IMR-90 (cell line): ENCODE data around the gene EGR2. TPM values are rescaled to one million over a fixed set of nuclear protein-coding genes. Genes with fewer than 3 reads are reported as not detected.
A peak's percentile ranks its signal among the peaks of the same experiment; 100 is the strongest.

Experiments
- ATAC-seq: fragments of 200-7000 bp; cut with Tn5 transposase; 2 replicates; pipeline ENCODE4 v1.9.1; 2020; ENCODE audit warnings: low read depth, mild to moderate bottlenecking, moderate library complexity
- BruUV-seq: library from RNA; stranded (reverse); fragments of 400-500 nt; replicated peaks from 2 replicates; lab custom pipeline; 2021; lab: Mats Ljungman, UMichigan
- CTCF ChIA-PET: fragments of 300-600 bp; formaldehyde crosslinking; extraction: SDS; loops from one replicate; lab custom pipeline; 2021; ENCODE audit warnings: antibody characterized with exemption; lab: Yijun Ruan, JAX
- POLR2A ChIA-PET: fragments of 300-600 bp; sonication (Branson Sonifier 250); formaldehyde crosslinking; loops from one replicate; lab custom pipeline; 2022; ENCODE audit warnings: antibody characterized with exemption; ENCODE audit not compliant: unreplicated experiment; lab: Charles Lee
- DNase-seq: peaks from one replicate; pipeline ENCODE4 v3.0.0; 2013
- H2AFZ ChIP-seq: replicated peaks from 2 replicates; pipeline ENCODE3; 2013; ENCODE audit warnings: low read length, mild to moderate bottlenecking; ENCODE audit not compliant: poor library complexity
- H2AK5ac ChIP-seq: 2 replicates; pipeline ENCODE4 v1.6.1; 2013; ENCODE audit warnings: low read depth, low read length, inconsistent platforms
- H2AK9ac ChIP-seq: replicated peaks from 2 replicates; pipeline ENCODE3; 2013; ENCODE audit warnings: mild to moderate bottlenecking, low read depth, low read length, moderate library complexity; ENCODE audit not compliant: poor library complexity
- H2BK120ac ChIP-seq: 2 replicates; pipeline ENCODE4 v1.6.1; 2013; ENCODE audit warnings: low read depth, low read length, inconsistent platforms
- H2BK15ac ChIP-seq: 3 replicates; pipeline ENCODE4 v1.6.1; 2013; ENCODE audit warnings: low read depth, low read length, inconsistent platforms
- H2BK20ac ChIP-seq: 2 replicates; pipeline ENCODE4 v1.6.1; 2013; ENCODE audit warnings: low read depth, mild to moderate bottlenecking, inconsistent platforms, low read length, moderate library complexity
- H2BK5ac ChIP-seq: 2 replicates; pipeline ENCODE4 v1.6.1; 2013; ENCODE audit warnings: mild to moderate bottlenecking, low read depth, low read length, inconsistent platforms; ENCODE audit not compliant: poor library complexity, severe bottlenecking
- H3K14ac ChIP-seq: replicated peaks from 2 replicates; pipeline ENCODE4 v1.6.1; 2013; ENCODE audit warnings: low read depth, low read length, inconsistent platforms
- H3K18ac ChIP-seq: 2 replicates; pipeline ENCODE4 v1.6.1; 2013; ENCODE audit warnings: low read depth, low read length, control low read depth
- H3K23ac ChIP-seq: 2 replicates; pipeline ENCODE4 v1.6.1; 2013; ENCODE audit warnings: low read depth, low read length, inconsistent platforms
- H3K27ac ChIP-seq: 2 replicates; pipeline ENCODE4 v1.5.1; 2013; ENCODE audit warnings: mild to moderate bottlenecking, control low read depth, low read length; ENCODE audit not compliant: insufficient read depth
- H3K27me3 ChIP-seq: 2 replicates; pipeline ENCODE4 v1.6.1; 2013; ENCODE audit warnings: low read length; ENCODE audit not compliant: control insufficient read depth, insufficient read depth
- H3K36me3 ChIP-seq: 2 replicates; pipeline ENCODE4 v1.6.1; 2013; ENCODE audit warnings: low read length, mixed read lengths; ENCODE audit not compliant: control insufficient read depth, insufficient read depth
- H3K4ac ChIP-seq: 2 replicates; pipeline ENCODE4 v1.6.1; 2013; ENCODE audit warnings: low read depth, low read length, inconsistent platforms
- H3K4me1 ChIP-seq: 2 replicates; pipeline ENCODE4 v1.6.1; 2013; ENCODE audit warnings: low read length, mixed read lengths; ENCODE audit not compliant: control insufficient read depth, insufficient read depth
- H3K4me2 ChIP-seq: 2 replicates; pipeline ENCODE4 v1.6.1; 2013; ENCODE audit warnings: low read depth, mild to moderate bottlenecking, control low read depth, low read length, moderate library complexity
- H3K4me3 ChIP-seq: 2 replicates; pipeline ENCODE4 v1.5.1; 2013; ENCODE audit warnings: low read depth, mild to moderate bottlenecking, control low read depth, low read length, moderate library complexity; ENCODE audit not compliant: insufficient read depth
- H3K56ac ChIP-seq: 2 replicates; pipeline ENCODE4 v1.6.1; 2013; ENCODE audit warnings: low read length, inconsistent platforms; ENCODE audit not compliant: insufficient read depth; ENCODE audit errors: extremely low read depth
- H3K79me1 ChIP-seq, 2 experiments: 2 replicates each; pipeline ENCODE4 v1.6.1; 2013; ENCODE audit warnings: low read length in 2 of 2, inconsistent platforms in 1 of 2, low read depth in 1 of 2
- H3K9ac ChIP-seq: 2 replicates; pipeline ENCODE4 v1.6.1; 2013; ENCODE audit warnings: low read depth, low read length, control low read depth
- H3K9me1 ChIP-seq: 2 replicates; pipeline ENCODE4 v1.6.1; 2013; ENCODE audit warnings: low read length, inconsistent platforms; ENCODE audit not compliant: insufficient read depth
- H3K9me3 ChIP-seq: 2 replicates; pipeline ENCODE4 v1.6.1; 2013; ENCODE audit warnings: low read length; ENCODE audit not compliant: control insufficient read depth, insufficient read depth
- H4K20me1 ChIP-seq: 2 replicates; pipeline ENCODE4 v1.6.1; 2013; ENCODE audit warnings: low read length, inconsistent platforms; ENCODE audit not compliant: insufficient read depth
- H4K5ac ChIP-seq: 2 replicates; pipeline ENCODE4 v1.6.1; 2013; ENCODE audit warnings: mild to moderate bottlenecking, low read depth, low read length, control low read depth
- H4K8ac ChIP-seq, 2 experiments: 2 replicates each; pipeline ENCODE4 v1.6.1; 2013; ENCODE audit warnings: low read depth in 2 of 2, low read length in 2 of 2, control low read depth in 1 of 2, inconsistent platforms in 1 of 2
- H4K91ac ChIP-seq: 2 replicates; pipeline ENCODE4 v1.6.1; 2013; ENCODE audit warnings: low read depth, low read length, inconsistent platforms; ENCODE audit not compliant: insufficient read depth
- MAFK ChIP-seq: IDR thresholded peaks from 2 replicates; pipeline ENCODE4 v1.6.1; 2012; ENCODE audit warnings: low read depth, low read length, improper control_type of control experiment
- NFE2L2 ChIP-seq: fragments of 150-350 bp; IDR thresholded peaks from 2 replicates; pipeline ENCODE4 v1.6.1; 2016; ENCODE audit warnings: low read depth, mild to moderate bottlenecking, low read length
- RCOR1 ChIP-seq: IDR thresholded peaks from 2 replicates; pipeline ENCODE4 v1.6.1; 2012; ENCODE audit warnings: mild to moderate bottlenecking, low read length, improper control_type of control experiment; ENCODE audit not compliant: insufficient replicate concordance
- RFX5 ChIP-seq: IDR thresholded peaks from 2 replicates; pipeline ENCODE4 v1.8.0; 2012; ENCODE audit warnings: low read depth, mild to moderate bottlenecking, low read length, moderate library complexity
- WGBS, 2 experiments: methylation state at CpG; one replicate each; pipeline versions ENCODE4 v1.1.5 to v1.1.7; 2013; ENCODE audit warnings: missing lambda C conversion rate in 2 of 2; ENCODE audit not compliant: insufficient read length in 1 of 2; ENCODE audit errors: extremely low coverage in 2 of 2; 5-methylcytosine and 5-hydroxymethylcytosine counted together
- dilution Hi-C: fragments of 300-500 bp; cut with HindIII; formaldehyde crosslinking; loops from one replicate; pipeline ENCODE4 v1.14.3; 2018; ENCODE audit warnings: low sequenced_read_pairs; ENCODE audit not compliant: unreplicated experiment
- in situ Hi-C: fragments of 300-500 bp; cut with MboI; formaldehyde crosslinking; loops from 3 replicates; pipeline ENCODE4 v1.14.3; 2019; ENCODE audit warnings: low sequenced_read_pairs, inconsistent platforms, mixed read lengths
- intact Hi-C: fragments of 100-400 bp; cut with micrococcal nuclease; formaldehyde crosslinking; loops from 2 replicates; pipeline ENCODE4 v1.10.0; 2022
- polyA plus RNA-seq, 3 experiments: library from polyadenylated mRNA; depleted of rRNA; stranded (reverse); fragments of >200 nt; gene quantifications; 2 replicates each; pipeline ENCODE4 v1.2.3, GENCODE V29; 2012; ENCODE audit warnings: low replicate concordance in 1 of 3
- total RNA-seq: library from RNA; depleted of rRNA; stranded (reverse); fragments of >200 nt; gene quantifications from 2 replicates; pipeline ENCODE4 v1.2.3, GENCODE V29; 2012

EGR2 gene
- total and polyA plus RNA-seq, 2 of the 4 experiments (the other 2 are of a cell fraction), result 0.36 to 1.2 TPM

GRCh38 chr10:62769574-62770242 is 46.5 kb downstream of the EGR2 start:
- no TSS peak for BruUV-seq
- no peaks in the 10 kb centered on the region for H3K79me1 ChIP-seq
- peaks cover 2% of the 10 kb centered on the region; the same call in 1 of the 2 replicates for H3K9me1 ChIP-seq
- H3K18ac ChIP-seq, result peak overlapping the region; percentile 50; the same call in 1 of the 2 replicates
- H3K56ac ChIP-seq, result no peak overlapping the region
- H2AFZ ChIP-seq, result peak overlapping the region; percentile 62
- peak; percentile 17; the same call in 1 of the 2 replicates for ATAC-seq
- H4K5ac ChIP-seq, result peak overlapping the region; percentile 46
- H3K23ac ChIP-seq, result no peak overlapping the region
- no peak overlapping the region for H3K4ac ChIP-seq
- peaks cover 3% of the 10 kb centered on the region for H3K4me1 ChIP-seq
- no peak overlapping the region; the same call in 1 of the 2 replicates for H3K14ac ChIP-seq
- no peaks in the 10 kb centered on the region for H3K9me3 ChIP-seq
- H2AK5ac ChIP-seq, result no peak overlapping the region
- dilution Hi-C loops (no loop called here), in situ Hi-C loops (no loop called here), intact Hi-C loops (no loop called here)
- no peaks in the 10 kb centered on the region for H3K36me3 ChIP-seq
- no peak overlapping the region for H2AK9ac ChIP-seq
- TF ChIP-seq NFE2L2 (peak; percentile 96), RCOR1 (no peak), MAFK (peak; percentile 61), RFX5 (no peak)
- no peak overlapping the region for H3K4me2 ChIP-seq
- no peak overlapping the region for H2BK5ac ChIP-seq
- H3K4me3 ChIP-seq, result no peak overlapping the region
- H3K9ac ChIP-seq, result no peak overlapping the region
- no peaks in the 10 kb centered on the region for H4K20me1 ChIP-seq
- 0 out of 4 replicates have a peak overlapping the region, but pooled peaks of 1 of the 2 experiments have one; percentile 24 for H4K8ac ChIP-seq
- peak overlapping the region; percentile 76; the same call in 1 of the 2 replicates for H2BK120ac ChIP-seq
- ChIA-PET POLR2A (no interaction called here), CTCF (no interaction called here)
- no peak overlapping the region for H2BK15ac ChIP-seq
- no peak overlapping the region; the same call in 1 of the 2 replicates for H4K91ac ChIP-seq
- DNase-seq, result peak; percentile 10
- no peak overlapping the region for H3K27ac ChIP-seq
- no CpG with 5 or more reads among the region's 1 CpG for WGBS, 2 experiments
- H3K27me3 ChIP-seq, result peaks cover 9% of the 10 kb centered on the region
- peak overlapping the region; percentile 20; the same call in 1 of the 2 replicates for H2BK20ac ChIP-seq
